ENCODE results near the gene GGCX.

The GGCX gene

GRCh38 chr2:85501248-85501647, 60.0 kb downstream of the GGCX start:
- CTCF ChIA-PET, result interaction anchor here (1.6 kb wide), 1 partner anchor 11 kb away, joined by 4 read pairs; no protein-coding TSS in a partner anchor
- no peak for DNase-seq (ENCODE audit: extremely low spot score)
- TF ChIP-seq CTCF (IDR thresholded peaks at IDR 0.05; ENCODE audit: control extremely low read depth, extremely low read depth, low read depth, missing control alignments), result no peak
- POLR2A ChIA-PET, result interaction anchor here (1.0 kb wide), 1 partner anchor 38 kb away, joined by 3 read pairs; the partner anchor contains the start of gene MAT2A

- POLR2A ChIA-PET, result no interaction called here
Measured at GRCh38 chr2:85497944-85498630, 63.2 kb downstream of the GGCX start.

GRCh38 chr2:85496436-85496835, 64.9 kb downstream of the GGCX start:
- POLR2A ChIA-PET, result no interaction called here
- TF ChIP-seq CTCF (IDR thresholded peaks at IDR 0.05; ENCODE audit: control extremely low read depth, extremely low read depth, low read depth, missing control alignments), result no peak
- CTCF ChIA-PET, result interaction anchor here (2.1 kb wide), 1 partner anchor 9 kb away, joined by 5 read pairs; no protein-coding TSS in a partner anchor
- DNase-seq (ENCODE audit: extremely low spot score), result no peak

More at GRCh38 chr2:85497944-85498630, 63.2 kb downstream of the GGCX start:
- no peak for TF ChIP-seq CTCF (IDR thresholded peaks at IDR 0.05; ENCODE audit: control extremely low read depth, extremely low read depth, low read depth, missing control alignments)
- CTCF ChIA-PET, result interaction anchor here (1.3 kb wide), 1 partner anchor 139 kb away, joined by 3 read pairs; no protein-coding TSS in a partner anchor
- DNase-seq (ENCODE audit: extremely low spot score), result no peak

Data from GM10248 (cell line).